LNCAP (cell line): ENCODE results near the gene TPRG1L.

Experiments used
- TF ChIP-seq, protein P1 (sequence below): fragments of 450-650 bp; IDR thresholded peaks from 2 replicates; pipeline ENCODE4 v1.5.1; 2017; ENCODE audit warnings: mild to moderate bottlenecking

TPRG1L gene

DNA sequence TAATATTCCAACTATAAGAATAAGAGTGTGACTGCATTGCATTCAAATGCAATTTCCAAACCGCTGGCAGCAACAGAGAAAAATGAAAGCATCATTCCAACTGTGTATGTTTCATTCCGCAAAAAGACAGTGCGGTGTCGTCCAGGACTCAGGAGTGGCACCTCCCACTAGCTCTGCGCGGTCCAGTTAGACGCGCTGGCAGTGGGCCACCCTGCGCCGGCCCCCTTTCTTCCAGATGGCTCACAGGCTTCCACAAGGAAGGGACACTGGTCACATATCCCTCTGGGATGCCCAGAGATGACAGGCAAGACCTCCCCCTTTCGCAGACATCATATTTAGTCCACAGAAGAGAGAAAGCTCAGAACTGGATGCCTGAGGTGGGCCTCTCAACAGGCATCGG is 13.2 kb downstream of the TPRG1L start:
- TF ChIP-seq, protein P1, sequence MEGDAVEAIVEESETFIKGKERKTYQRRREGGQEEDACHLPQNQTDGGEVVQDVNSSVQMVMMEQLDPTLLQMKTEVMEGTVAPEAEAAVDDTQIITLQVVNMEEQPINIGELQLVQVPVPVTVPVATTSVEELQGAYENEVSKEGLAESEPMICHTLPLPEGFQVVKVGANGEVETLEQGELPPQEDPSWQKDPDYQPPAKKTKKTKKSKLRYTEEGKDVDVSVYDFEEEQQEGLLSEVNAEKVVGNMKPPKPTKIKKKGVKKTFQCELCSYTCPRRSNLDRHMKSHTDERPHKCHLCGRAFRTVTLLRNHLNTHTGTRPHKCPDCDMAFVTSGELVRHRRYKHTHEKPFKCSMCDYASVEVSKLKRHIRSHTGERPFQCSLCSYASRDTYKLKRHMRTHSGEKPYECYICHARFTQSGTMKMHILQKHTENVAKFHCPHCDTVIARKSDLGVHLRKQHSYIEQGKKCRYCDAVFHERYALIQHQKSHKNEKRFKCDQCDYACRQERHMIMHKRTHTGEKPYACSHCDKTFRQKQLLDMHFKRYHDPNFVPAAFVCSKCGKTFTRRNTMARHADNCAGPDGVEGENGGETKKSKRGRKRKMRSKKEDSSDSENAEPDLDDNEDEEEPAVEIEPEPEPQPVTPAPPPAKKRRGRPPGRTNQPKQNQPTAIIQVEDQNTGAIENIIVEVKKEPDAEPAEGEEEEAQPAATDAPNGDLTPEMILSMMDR: no peak

DNA sequence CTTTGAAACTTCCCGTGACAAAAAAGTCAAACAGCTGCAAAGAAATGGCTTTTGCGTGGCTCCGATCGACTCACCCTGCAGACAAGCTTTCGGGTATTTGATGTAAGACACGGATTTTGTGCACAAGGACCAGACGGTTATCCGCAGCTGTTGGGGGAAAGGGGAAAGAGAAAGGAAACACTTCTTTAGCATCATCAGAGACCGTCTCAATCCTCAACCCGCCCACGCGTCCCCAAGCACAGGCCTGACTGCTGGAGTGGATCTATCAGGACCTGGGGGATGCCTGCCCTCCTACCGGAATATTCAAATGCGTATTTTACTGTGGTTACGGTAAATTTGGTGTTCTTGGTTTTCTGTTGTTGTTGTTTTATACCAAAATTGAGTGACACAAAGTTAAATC is 13.9 kb downstream of the TPRG1L start:
- TF ChIP-seq, protein P1: no peak

DNA sequence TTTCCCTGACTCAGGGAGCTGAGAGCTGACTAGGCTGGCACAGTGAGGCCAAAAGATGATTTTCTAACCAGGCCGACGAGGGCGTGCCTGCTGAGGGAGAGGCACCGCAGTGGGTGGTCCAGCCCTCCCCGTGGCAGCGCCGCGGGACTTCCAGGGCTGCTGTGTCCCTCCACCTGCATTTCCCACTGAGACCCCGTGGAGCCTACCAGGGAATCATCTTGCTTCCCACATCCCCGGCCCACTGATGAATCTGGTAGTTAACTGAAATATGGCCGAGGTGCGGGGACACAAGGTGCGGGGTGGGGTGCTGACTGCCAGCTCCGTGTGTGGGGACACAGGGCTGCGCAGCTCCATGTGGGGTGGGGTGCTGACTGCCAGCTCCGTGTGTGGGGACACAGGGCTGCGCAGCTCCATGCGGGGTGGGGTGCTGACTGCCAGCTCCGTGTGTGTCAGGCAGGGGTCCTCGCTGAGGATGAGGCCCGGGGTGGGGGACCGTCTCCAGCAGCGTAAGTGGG is 14.6 kb downstream of the TPRG1L start:
- TF ChIP-seq, protein P1: no peak

DNA sequence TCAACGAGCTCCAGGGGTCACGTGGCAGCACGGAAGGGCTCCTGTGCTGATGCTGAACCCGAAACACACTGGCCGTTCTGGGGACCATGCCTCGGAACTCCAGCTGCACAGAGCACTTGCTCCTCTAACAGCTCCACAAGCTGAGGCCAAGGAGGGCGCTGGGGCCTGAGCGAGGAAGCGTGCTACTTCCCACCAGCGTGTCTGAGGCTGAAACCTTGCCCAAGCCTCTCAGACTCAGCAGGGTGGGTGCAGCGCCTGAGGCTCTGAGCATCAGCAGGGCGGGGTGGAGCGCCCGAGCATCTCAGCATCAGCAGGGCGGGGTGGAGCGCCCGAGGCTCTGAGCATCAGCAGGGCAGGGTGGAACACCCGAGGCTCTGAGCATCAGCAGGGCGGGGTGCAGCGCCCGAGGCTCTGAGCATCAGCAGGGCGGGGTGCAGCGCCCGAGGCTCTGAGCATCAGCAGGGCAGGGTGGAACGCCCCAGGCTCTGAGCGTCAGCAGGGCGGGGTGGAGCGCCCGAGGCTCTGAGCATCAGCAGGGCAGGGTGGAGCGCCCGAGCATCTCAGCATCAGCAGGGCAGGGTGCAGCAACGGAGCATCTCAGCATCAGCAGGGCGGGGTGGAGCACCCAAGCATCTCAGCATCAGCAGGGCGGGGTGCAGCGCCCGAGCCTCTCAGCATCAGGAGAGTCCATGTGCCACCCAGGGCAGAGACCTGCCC is 15.5 kb downstream of the TPRG1L start:
- TF ChIP-seq, protein P1: no peak

DNA sequence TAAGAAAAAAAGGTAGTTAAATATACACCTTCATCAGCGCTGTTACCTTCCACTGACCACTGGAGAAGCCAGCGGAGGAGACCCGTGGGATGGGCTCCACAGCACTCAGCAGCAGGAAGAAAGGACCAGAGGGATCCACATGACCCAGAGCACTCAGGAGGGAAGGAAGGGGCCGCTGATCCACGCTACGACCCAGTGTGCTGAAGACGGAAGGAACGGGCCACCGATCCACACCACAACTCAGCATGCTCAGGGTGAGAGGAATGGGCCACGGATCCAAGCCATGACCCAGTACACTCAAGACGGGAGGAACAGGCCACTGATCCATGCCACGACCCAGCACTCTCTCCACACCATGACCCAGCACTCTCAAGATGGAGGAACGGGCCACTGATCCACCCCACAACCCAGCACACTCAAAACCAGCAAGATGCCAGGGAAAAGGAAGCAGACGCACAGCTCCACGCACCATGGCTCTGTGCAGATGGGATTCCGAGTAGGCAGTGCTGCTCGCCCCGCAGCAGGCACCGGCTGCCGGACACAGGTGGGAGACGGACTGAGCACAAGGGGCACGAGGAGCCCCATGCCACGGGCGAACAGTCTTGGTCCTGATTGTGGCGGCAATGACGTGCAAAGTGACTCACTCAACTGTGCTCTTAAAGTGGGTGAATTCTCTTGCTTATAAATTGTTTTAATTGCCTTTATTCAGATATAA is 16.4 kb downstream of the TPRG1L start:
- TF ChIP-seq, protein P1: no peak

DNA sequence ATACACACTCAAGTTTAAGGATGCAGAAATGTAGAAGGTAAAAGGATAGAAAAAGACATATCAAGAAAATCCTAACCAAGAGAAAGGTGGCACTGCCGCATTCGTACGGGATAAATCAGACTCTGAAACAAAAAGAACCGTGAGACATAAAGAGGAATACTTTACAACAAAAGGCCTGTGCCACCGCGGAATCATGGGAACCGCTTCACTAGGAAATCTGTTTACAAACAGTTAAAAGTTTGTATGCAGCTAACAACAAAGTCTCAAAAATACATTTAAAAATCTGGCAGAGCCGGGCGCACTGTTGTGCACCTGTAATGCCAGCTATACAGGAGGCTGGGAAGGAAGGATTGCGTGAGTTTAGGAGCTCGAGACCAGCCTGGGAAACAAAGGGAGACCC is 17.0 kb downstream of the TPRG1L start:
- TF ChIP-seq, protein P1: no peak

DNA sequence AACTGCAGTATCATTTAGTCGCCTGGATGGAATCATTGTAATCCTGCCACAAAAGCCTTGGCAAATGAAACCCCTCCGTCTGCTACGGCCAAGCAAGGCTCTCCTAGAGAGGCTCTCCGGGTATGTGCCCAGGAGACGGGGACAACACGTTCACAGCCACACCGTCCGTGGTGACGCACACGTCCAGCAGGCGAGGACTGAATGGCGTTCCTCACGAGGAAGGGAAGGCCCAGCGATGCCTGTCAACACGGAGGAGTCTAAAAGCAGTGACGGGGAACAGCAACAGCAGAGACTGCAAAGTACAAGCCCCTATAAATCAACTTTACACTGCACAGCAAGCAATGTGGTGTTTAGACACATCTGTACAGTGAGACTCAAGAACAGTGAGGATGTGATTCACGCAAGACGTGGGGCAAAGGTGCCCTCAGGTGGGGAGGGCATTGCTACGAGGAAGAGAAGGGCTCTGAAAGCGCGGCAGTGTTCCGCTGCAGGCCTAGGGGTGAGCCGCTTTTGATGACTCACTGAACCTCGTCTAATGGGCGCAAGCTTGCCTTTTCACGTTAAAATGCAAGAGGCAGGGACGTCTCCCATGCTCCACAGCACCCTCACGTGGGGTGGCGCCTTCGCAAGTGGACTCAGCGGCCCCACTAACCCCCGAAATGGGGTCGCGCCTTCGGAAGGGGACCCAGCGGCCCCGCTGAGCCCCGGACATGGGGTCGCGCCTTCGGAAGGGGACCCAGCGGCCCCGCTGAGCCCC is 18.3 kb downstream of the TPRG1L start:
- TF ChIP-seq, protein P1: no peak
